ENCODE measurements around the gene MAN1C1. TPM values are rescaled to one million over a fixed set of nuclear protein-coding genes. Genes with fewer than 3 reads are reported as not detected.
A peak's percentile ranks its signal among the peaks of the same experiment; 100 is the strongest.

Gene MAN1C1
- total RNA-seq, 2 donors from 2014 or later = 11.0 to 14.8 TPM

GRCh38 chr1:25794325-25794724 lies 177.7 kb downstream of the MAN1C1 start:
- ATAC-seq (no peak), DNase-seq (no peak)
- intact Hi-C loops (cut with DNase I) = loop anchor here in 1 of 2 donors (10.0 kb wide), 1 partner anchor 110 kb away; no protein-coding TSS in a partner anchor

DNA sequence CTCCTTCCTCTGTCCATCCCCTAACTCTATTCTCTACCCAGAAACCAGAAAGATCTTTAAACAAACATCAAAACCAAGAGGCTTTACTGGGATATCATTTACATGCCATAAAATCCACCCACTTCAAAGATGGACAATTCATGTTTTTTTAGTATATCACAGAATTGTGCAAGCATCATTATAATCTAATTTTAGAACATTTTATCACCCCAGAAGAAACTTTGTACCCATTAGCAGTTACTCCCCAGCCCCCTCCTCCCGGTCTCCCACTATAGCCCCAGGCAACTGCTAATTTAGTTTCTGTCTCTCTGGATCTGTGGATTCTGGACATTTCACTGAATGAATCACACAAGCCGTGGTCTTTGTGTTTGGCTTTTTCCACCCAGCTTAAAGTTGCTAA lies 178.6 kb downstream of the MAN1C1 start:
- no peak for DNase-seq
- intact Hi-C loops (cut with DNase I) = loop anchor here (5.0 to 10.0 kb wide), 2 partner anchors 110 to 188 kb away; no protein-coding TSS in a partner anchor
- no peak for ATAC-seq

DNA sequence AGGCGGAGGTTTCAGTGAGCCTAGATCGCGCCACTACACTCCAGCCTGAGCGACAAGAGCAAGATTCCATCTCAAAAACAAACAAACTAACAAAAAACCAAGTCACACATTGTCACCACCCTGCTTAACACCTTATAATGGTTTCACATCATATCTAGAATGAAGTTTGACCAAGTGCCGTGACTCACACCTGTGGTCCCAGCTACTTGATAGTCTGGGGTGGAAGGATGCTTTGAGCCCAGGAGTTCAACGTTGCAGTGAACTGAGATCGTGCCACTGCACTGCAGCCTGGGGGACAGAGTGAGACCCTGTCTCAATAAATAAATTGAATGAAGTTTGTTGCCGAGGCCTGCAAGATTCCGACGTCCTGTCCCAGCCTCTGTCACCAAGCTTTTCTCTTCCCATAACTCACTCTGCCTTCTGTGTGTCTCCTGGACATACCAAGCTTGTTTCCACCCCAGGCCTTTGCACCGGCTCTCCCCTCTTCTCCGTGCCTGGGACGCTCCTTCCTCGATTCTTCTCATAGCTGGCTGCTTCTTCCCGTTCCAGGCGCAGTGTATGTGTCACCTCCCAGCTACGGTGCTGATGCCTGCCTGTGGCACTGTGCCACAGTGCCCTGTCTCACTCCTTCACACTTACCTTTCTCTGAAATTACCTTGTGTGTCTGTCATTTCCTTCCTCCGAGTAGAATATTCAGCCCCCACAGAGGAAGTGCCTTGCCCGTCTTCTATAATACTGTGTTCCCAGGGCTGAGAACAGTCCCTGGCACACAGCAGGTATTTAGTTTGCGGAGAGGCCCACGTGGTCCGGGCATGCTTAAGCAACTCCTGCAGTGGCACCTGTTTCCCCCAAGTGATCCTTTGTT lies 179.6 kb downstream of the MAN1C1 start:
- no peak for DNase-seq
- intact Hi-C loops (cut with DNase I) = loop anchor here (5.0 to 10.0 kb wide), 2 partner anchors 111 to 189 kb away; no protein-coding TSS in a partner anchor
- no peak for ATAC-seq

- intact Hi-C loops (cut with DNase I) = loop anchor here (5.0 to 10.0 kb wide), 2 partner anchors 112 to 190 kb away; no protein-coding TSS in a partner anchor
- ATAC-seq = peak; percentile 16 to 27
- peak; percentile 86 for DNase-seq
Measured at GRCh38 chr1:25796811-25797458, 180.3 kb downstream of the MAN1C1 start.

DNA sequence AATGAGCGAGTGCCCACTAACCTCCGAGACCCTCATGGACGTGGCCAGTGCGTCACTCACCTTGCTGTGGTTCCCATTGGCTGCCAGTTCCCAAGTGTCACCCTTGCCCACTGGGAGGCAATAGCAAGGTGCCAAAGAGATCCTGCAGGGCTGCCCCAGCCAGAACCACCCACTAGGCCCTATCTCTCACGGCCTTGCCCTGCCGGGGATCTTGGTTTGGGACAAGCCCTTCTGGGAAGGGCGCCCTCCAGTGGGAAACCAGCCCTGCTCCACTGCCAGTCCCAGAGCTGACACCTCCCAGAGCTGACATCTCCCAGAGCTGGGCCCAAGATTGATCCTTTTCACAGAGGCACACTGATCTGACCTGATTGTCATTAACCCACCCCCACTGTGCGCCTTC lies 181.3 kb downstream of the MAN1C1 start:
- ATAC-seq (peak in 1 of 2 donors; percentile 7), DNase-seq (no peak)
- intact Hi-C loops (cut with DNase I) = loop anchor here (2.0 to 10.0 kb wide), 3 partner anchors 113 to 191 kb away; no protein-coding TSS in a partner anchor

- DNase-seq (no peak), ATAC-seq (no peak)
- intact Hi-C loops (cut with DNase I) = loop anchor here (2.0 to 10.0 kb wide), 3 partner anchors 114 to 192 kb away; no protein-coding TSS in a partner anchor
Measured at GRCh38 chr1:25798666-25799351, 182.2 kb downstream of the MAN1C1 start.

- no peak for ATAC-seq
- intact Hi-C loops (cut with DNase I) = loop anchor here (2.0 to 10.0 kb wide), 3 partner anchors 115 to 192 kb away; no protein-coding TSS in a partner anchor
- no peak for DNase-seq
Measured at GRCh38 chr1:25799352-25799934, 182.9 kb downstream of the MAN1C1 start.

GRCh38 chr1:25799935-25800702 lies 183.5 kb downstream of the MAN1C1 start, which contains the start of gene SELENON:
Gene SELENON, plus strand, starts transcription at chr1:25800193. Its CDS starts 38 bp downstream, at chr1:25800231.
- peak; percentile 86 for DNase-seq
- peak; percentile 73 to 80 for ATAC-seq
- intact Hi-C loops (cut with DNase I) = loop anchor here (2.0 to 10.0 kb wide), 3 partner anchors 115 to 193 kb away; no protein-coding TSS in a partner anchor

GRCh38 chr1:25800703-25801377 lies 184.2 kb downstream of the MAN1C1 start:
- ATAC-seq (peak; percentile 3 to 14), DNase-seq (no peak)
- intact Hi-C loops (cut with DNase I) = no loop called here

- DNase-seq (no peak), ATAC-seq (no peak)
- intact Hi-C loops (cut with DNase I) = no loop called here
Measured at GRCh38 chr1:25802915-25803314, 186.3 kb downstream of the MAN1C1 start.

DNA sequence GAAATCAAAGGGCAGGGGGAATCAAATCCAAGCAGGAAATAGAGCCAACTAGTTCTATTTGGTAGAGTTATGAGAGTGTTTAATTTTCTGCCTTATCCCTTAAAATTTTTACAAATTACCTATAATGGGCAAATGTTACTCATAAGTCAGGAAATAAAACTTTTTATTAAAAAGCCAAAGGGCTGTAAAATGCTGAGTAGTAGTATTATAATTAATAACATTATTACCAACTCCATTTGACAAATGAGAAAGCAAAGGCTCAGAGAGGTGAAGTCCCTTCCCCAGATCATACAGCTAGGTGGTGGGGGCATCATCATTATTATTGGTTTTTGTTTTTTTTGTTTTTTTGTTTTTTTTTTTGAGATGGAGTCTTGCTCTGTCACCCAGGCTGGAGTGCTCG lies 186.8 kb downstream of the MAN1C1 start:
- DNase-seq = no peak
- intact Hi-C loops (cut with DNase I) = no loop called here
- ATAC-seq = no peak

GRCh38 chr1:25804244-25804963 lies 187.8 kb downstream of the MAN1C1 start:
- no peak for ATAC-seq

GRCh38 chr1:25804964-25805862 lies 188.6 kb downstream of the MAN1C1 start:
- intact Hi-C loops (cut with DNase I) = no loop called here
- ATAC-seq (no peak), DNase-seq (peak; percentile 8)

More at GRCh38 chr1:25804244-25804963, 187.8 kb downstream of the MAN1C1 start:
- intact Hi-C loops (cut with DNase I) = no loop called here
- peak; percentile 27 for DNase-seq

GRCh38 chr1:25805863-25806225 lies 189.3 kb downstream of the MAN1C1 start:
- intact Hi-C loops (cut with DNase I) = no loop called here
- ATAC-seq (peak; percentile 69 to 78), DNase-seq (peak; percentile 66)

DNA sequence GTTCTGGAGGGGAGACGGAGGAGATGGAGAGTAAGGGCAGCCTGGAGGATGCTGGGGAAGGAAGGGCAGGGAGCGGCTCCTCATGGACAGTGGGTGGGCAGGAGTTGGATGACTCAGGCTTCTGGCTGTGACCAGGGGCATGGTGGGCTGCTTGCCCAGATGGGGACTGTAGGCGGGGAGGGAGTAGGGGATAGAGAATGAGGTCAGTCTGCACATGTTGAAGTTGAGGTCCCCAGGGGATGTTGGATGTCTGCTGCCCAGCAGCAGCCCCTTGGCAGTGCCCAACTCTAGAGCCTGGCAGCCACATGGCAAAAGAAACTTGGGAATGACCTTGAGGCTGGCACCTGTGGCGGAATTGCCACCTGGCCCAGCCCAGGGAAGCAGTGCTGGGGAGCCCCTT lies 189.8 kb downstream of the MAN1C1 start:
- peak; percentile 80 for DNase-seq
- intact Hi-C loops (cut with DNase I) = no loop called here
- ATAC-seq = peak; percentile 21 to 65

Measured in left cardiac atrium (tissue), 4 donors.